Glutamatergic neuron (in vitro differentiated cells): ENCODE measurements around the gene OTOGL. TPM values are rescaled to one million over a fixed set of nuclear protein-coding genes. Genes with fewer than 3 reads are reported as not detected.

Source experiments
- DNase-seq: peaks from one replicate; pipeline ENCODE4 v3.0.0; 2022
- H3K27ac Mint-ChIP-seq: one replicate; pipeline ENCODE4 v1.8.0; 2020; ENCODE audit warnings: mild to moderate bottlenecking, mixed read lengths, inconsistent platforms; ENCODE audit not compliant: unreplicated experiment
- H3K27me3 Mint-ChIP-seq: one replicate; pipeline ENCODE4 v1.8.0; 2020; ENCODE audit warnings: mild to moderate bottlenecking, moderate library complexity, mixed read lengths, inconsistent platforms; ENCODE audit not compliant: unreplicated experiment
- H3K36me3 Mint-ChIP-seq: one replicate; pipeline ENCODE4 v1.8.0; 2020; ENCODE audit warnings: mild to moderate bottlenecking, mixed read lengths, inconsistent platforms; ENCODE audit not compliant: unreplicated experiment
- H3K4me1 Mint-ChIP-seq: one replicate; pipeline ENCODE4 v1.8.0; 2020; ENCODE audit warnings: mild to moderate bottlenecking, low read depth, mixed read lengths, inconsistent platforms; ENCODE audit not compliant: unreplicated experiment
- H3K4me3 Mint-ChIP-seq: one replicate; pipeline ENCODE4 v1.8.0; 2020; ENCODE audit warnings: mild to moderate bottlenecking, mixed read lengths, inconsistent platforms; ENCODE audit not compliant: unreplicated experiment
- H3K9me3 Mint-ChIP-seq: one replicate; pipeline ENCODE4 v1.8.0; 2020; ENCODE audit warnings: mild to moderate bottlenecking, moderate library complexity, mixed read lengths, inconsistent platforms; ENCODE audit not compliant: unreplicated experiment
- total RNA-seq: library from RNA; stranded (reverse); fragmentation: NEBNext Ultra II Directional; extraction: Animal tissue kit (Norgen Biotek cat#: 25700); gene quantifications from one replicate; pipeline ENCODE4 v1.2.1, GENCODE V29; 2021; ENCODE audit not compliant: unreplicated experiment
- TF ChIP-seq, protein P1 (sequence below): fragments of 200-600 bp; sonication (generic); IDR thresholded peaks from one replicate; pipeline ENCODE4 v1.5.0; 2021; ENCODE audit not compliant: partially characterized antibody, unreplicated experiment

Gene OTOGL
- total RNA-seq, 1 donor from 2014 or later: 0.83 TPM

DNA sequence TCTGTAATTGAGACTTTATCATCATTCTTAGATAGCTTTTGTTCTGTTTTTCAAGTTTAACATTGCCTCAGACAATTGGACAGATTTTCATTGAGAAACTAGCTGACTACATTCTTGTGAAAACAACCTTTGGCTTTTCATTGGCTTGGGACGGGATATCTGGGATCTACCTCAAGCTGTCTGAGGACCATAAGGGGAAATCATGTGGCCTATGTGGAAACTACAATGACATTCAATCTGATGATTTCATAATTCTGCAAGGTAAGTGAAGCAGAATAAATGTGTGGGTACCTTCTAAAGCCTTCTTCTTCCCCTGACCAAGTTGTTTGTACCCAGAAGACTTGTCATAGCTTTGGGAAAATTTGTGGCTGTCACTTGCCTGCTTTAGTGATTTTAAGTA lies 133.5 kb downstream of the OTOGL start:
- H3K9me3 Mint-ChIP-seq: no peaks in the 10 kb centered on the region
- H3K27me3 Mint-ChIP-seq: no peaks in the 10 kb centered on the region
- DNase-seq: no peak
- H3K36me3 Mint-ChIP-seq: no peaks in the 10 kb centered on the region
- H3K4me1 Mint-ChIP-seq: peaks cover 6% of the 10 kb centered on the region
- no peak overlapping the region for H3K27ac Mint-ChIP-seq
- H3K4me3 Mint-ChIP-seq: no peak overlapping the region
- TF ChIP-seq, protein P1, sequence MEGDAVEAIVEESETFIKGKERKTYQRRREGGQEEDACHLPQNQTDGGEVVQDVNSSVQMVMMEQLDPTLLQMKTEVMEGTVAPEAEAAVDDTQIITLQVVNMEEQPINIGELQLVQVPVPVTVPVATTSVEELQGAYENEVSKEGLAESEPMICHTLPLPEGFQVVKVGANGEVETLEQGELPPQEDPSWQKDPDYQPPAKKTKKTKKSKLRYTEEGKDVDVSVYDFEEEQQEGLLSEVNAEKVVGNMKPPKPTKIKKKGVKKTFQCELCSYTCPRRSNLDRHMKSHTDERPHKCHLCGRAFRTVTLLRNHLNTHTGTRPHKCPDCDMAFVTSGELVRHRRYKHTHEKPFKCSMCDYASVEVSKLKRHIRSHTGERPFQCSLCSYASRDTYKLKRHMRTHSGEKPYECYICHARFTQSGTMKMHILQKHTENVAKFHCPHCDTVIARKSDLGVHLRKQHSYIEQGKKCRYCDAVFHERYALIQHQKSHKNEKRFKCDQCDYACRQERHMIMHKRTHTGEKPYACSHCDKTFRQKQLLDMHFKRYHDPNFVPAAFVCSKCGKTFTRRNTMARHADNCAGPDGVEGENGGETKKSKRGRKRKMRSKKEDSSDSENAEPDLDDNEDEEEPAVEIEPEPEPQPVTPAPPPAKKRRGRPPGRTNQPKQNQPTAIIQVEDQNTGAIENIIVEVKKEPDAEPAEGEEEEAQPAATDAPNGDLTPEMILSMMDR: no peak

DNA sequence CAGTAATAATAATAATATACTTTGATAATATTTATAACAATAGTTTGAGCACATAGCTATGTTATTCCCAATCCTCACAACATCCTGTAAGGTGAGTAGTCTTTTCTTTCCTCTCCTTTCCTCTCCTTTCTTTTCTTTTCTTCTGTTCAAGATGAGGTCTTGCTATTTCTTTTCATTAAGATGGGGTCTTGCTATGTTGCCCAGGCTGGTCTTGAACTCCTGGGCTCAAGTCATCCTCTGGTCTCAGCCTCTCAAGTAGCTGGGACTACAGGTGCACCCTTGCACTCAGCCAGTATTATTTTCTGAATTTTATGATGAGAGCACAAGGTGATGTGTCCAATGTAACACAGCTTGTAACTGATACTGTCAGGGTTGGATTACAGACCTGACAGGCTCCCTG lies 134.6 kb downstream of the OTOGL start:
- H3K27ac Mint-ChIP-seq: no peak overlapping the region

DNA sequence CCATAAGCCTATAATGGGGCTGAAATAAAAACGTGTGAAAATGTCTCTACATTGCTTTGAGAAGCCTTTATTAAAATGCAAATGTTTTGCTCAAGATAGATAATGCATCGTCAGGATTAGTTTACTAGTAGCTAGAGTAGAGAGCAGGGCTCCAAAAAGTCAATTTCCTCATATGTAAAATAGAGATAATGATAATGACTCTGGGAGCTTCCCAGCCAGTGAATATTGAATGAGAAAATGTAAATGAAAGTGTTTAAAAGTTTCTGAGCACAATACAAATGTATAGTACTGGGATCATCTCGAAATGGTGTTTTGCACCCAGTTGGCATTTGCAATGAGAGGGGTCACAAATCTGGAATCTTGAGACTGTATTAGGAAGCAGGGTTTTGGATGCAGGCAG lies 135.3 kb downstream of the OTOGL start:
- Mint-ChIP-seq H3K9me3 (no peaks in the 10 kb centered on the region), H3K27me3 (no peaks in the 10 kb centered on the region), H3K4me1 (peaks cover 6% of the 10 kb centered on the region), H3K4me3 (no peak overlapping the region), H3K36me3 (no peaks in the 10 kb centered on the region), H3K27ac (no peak overlapping the region)
- TF ChIP-seq, protein P1: no peak
- no peak for DNase-seq

More for the DNA sequence above, 134.6 kb downstream of the OTOGL start:
- H3K4me3 Mint-ChIP-seq: no peak overlapping the region
- H3K27me3 Mint-ChIP-seq: no peaks in the 10 kb centered on the region
- TF ChIP-seq, protein P1: no peak
- H3K4me1 Mint-ChIP-seq: peaks cover 6% of the 10 kb centered on the region
- DNase-seq: no peak
- H3K9me3 Mint-ChIP-seq: no peaks in the 10 kb centered on the region
- no peaks in the 10 kb centered on the region for H3K36me3 Mint-ChIP-seq

DNA sequence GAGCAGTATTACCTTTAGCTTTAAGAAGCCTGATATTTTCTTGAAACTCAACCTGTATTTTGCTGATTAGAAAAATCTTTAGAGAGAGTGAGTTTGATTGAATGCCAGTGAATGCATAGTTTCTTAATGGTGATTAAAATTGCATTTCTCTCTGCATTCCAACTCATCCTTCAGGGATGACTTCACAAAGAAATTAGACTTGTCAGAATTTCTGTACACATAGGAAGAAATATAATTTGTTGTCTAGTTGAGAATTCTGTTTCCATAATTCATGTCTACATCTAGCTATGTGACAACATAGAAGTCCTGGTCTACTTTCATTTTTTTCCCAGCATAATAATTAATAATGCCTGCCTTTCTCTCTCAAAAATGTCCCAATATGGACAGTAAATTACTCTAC lies 136.6 kb downstream of the OTOGL start:
- no peak overlapping the region for H3K4me3 Mint-ChIP-seq
- no peaks in the 10 kb centered on the region for H3K27me3 Mint-ChIP-seq
- DNase-seq: no peak

DNA sequence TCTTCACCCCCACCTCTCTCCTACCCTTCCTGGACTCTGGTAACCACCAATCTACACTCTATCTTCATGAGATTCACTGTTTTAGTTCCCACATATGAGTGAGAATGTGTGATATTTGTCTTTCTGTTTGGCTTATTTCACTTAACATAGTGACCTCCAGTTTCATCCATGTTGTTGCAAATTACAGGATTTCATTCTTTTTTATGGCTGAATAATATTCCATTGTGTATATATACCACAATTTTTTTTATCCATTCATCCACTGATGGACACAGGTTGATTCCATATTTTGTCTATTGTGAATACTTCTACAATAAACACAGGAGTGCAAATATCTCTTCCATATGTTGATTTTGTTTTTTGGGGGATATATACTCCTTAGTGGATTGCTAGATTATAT lies 140.5 kb downstream of the OTOGL start:
- no peak overlapping the region for H3K27ac Mint-ChIP-seq
- TF ChIP-seq, protein P1: no peak
- no peak for DNase-seq
- no peak overlapping the region for H3K4me3 Mint-ChIP-seq
- H3K36me3 Mint-ChIP-seq: no peaks in the 10 kb centered on the region
- no peaks in the 10 kb centered on the region for H3K27me3 Mint-ChIP-seq
- no peaks in the 10 kb centered on the region for H3K9me3 Mint-ChIP-seq
- no peaks in the 10 kb centered on the region for H3K4me1 Mint-ChIP-seq

More for the DNA sequence above, 136.6 kb downstream of the OTOGL start:
- no peak overlapping the region for H3K27ac Mint-ChIP-seq
- no peaks in the 10 kb centered on the region for H3K4me1 Mint-ChIP-seq
- no peaks in the 10 kb centered on the region for H3K36me3 Mint-ChIP-seq
- no peaks in the 10 kb centered on the region for H3K9me3 Mint-ChIP-seq
- TF ChIP-seq, protein P1: no peak
